HG03103 (cell line): ENCODE data around the gene CLTB.

Experiments
- ATAC-seq: cut with Tn5 transposase; IDR thresholded peaks from one replicate; pipeline ENCODE4 v1.9.1; 2021; ENCODE audit warnings: low read depth; ENCODE audit not compliant: unreplicated experiment

Gene CLTB

DNA sequence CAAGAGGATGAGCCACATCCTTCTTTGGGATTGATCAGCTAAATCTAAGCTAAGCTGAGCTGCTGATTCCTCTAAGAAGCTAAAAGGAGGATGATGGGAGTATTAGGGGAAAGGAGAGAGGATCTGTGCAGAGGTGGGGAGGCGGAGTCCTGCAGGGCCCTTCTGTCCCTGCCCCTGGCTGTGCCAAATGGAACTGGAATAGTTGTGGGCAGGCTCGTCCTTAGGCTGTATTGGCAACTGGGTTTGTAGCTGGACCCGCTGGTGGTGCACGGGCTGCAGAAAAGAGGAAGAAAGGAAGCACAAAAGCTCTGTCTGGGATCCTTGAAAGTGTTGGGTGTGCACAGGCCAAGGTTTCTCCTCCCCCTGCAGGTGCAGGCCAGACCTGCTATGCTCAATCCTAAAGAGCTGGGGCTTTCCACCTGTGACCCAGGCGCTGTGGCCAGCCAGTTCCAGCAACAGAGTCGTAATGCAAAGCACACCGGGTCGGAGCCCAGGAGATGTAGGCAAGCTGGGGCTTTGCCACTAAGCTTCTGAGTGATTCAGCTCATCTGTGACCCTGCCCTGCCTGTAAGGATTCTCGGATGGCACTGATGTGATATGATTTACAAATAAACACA is 9.8 kb downstream of the CLTB start:
- no peak for ATAC-seq

DNA sequence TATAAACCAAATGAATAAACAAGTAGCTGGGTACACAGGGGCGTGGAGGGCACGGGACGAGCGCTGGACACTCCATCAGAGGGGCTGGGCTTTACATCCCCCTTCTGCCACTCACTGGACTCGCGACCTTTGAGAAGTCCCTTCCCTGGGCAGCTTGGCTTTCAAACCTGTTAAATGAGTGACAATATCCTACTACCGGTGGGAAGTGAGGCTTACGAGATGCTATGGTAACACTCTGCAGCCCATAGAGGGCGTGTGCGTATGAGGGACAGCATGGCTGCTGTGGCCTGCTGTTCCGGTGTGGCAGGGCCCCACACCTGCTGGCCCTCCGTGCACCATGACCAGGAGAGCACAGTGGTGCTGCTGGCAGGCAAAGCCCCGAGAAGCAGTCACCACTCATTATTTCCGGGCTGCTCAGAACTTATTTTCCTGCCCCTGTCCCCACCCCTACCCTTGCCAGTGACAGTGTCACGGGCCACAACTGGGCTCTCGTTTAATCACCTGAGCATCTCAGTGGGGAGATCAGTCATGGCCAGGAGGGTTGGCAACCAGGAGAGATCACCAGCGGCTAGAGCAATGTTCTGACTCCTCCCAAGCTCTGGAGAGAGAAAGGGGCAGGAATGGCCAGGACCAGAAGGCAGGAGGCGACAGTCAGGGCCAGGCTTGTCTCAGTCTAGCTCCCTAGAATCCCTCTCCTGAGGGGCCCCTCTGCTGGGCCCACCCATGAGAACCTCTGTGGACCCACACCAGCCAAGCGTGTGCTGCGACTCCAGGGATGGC is 10.5 kb downstream of the CLTB start:
- ATAC-seq = no peak

DNA sequence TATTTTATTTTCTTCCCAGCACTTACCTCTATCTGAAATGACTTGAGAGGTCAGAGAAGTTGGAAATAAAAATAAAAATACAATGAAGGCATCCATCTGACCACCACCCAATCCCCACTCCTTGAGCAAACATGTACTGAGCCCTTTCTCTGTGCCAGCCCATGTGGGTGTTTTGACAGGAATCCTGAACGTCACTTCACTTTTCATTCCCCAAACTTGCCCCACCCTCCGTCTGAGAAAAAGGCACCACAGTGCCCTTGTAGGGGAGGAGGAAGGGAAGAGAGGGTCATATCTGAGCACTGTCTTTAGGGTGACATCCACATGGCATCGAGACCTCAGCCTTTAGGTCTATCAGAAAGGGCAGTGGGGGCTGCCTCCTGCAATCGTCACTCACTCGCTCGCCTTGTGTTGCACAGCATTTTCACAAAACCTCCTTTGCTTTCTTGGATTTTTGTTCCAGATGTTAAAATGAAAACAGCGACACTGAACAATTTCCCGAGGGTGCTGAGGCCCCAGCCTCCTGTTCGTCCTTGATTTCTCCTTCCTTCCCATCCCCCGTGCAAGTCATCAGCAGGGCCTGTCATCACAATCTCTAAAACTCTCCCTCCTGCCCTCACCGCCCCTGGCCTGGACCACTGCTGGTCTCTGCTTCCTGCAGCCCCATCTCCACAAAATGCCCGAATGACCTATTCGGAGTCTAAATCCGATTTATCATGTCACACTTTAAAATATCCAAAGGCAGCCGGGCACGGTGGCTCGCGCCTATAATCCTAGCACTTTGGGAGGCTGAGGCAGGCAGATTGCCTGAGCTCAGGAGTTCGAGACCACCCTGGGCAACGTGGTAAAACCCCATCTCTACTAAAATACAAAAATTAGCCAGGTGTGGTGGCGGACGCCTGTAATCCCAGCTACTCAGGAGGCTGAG is 14.8 kb downstream of the CLTB start:
- no peak for ATAC-seq

DNA sequence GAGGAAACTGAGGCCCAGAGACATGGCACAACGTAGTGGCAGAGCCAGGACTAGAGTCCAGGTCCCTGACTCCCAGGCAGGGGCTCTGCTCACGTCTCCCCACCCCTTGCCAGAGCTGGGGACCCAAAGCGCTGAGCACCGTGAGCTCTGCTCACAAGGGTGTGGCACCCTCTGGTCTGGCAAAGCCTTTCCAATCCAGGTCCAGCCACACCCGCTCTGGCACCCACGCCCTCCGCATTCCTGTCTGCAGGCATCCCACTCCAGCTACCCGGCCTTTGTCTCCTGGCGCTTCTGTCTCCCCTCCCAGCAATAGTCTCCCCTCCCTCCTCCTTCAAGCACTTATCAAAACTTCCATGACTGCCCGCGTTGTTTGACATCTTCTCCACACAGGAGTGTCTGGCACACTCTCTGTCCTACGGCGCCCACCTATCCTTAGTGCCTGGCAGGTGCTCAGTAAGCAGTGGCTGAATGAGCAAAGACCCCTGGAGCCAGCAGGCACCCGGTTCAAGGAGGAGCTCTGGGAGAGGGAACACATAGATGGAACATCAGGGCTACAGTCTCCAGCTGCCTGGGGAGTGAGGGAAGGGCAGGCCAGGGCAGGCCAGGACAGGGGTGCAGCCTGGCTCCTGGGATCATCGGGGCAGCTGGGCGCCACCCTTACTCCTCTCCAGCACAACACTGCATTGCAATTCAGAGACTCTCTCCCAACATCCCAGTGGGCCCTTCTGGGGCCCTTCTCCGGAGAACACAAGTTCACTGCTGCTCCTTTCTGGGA is 15.8 kb downstream of the CLTB start:
- no peak for ATAC-seq

DNA sequence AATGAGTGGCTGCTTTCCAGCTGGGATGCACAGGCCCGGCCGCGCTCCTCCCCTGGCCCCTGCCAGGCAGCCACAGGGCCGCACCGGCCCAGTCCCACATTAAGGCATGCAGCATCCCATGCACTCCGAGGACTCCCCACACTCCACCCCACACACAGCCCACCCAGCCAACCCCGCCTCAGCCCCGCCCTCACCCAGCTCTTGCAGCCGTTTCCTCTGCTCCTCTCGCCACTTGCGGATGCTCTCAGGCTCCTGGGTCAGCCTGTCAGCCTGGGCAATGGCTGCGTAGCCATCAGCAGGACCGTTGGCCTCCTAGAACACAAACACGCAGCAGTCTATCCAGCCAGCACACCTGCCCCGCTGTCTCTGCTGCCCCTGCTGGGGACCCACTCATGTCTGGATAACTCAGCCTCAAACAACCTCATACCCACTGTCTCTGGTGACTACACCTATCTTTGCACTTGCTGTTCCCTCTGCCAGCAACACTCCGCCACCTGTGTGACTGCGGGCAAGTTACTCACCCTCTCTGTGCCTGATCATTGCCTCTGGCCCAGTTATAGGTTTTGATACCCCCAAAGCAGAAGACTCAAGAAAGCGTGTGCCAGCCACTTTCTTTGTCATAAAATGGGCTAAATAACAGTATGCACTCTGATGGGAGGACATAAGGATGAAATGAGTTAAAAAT is 18.5 kb downstream of the CLTB start:
- no peak for ATAC-seq

DNA sequence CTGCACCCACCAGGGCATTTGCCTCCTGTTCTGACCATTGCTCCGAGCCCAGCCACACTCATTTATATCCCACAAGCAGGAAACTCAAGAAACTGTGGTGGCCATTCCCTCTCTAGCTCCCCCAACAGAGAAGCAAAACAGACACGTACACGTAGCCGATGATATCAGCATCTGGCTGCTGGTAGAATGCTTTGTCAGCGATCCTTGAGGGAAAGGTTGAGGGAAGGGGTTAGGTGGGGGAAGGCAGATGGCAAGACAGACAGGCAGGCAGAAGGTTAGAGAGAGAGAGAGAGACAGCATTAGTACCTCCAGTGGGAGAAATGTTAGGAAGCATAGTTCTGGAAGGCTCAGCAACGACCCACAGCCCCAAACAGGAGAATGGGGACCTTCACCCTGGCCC is 20.0 kb downstream of the CLTB start:
- no peak for ATAC-seq

DNA sequence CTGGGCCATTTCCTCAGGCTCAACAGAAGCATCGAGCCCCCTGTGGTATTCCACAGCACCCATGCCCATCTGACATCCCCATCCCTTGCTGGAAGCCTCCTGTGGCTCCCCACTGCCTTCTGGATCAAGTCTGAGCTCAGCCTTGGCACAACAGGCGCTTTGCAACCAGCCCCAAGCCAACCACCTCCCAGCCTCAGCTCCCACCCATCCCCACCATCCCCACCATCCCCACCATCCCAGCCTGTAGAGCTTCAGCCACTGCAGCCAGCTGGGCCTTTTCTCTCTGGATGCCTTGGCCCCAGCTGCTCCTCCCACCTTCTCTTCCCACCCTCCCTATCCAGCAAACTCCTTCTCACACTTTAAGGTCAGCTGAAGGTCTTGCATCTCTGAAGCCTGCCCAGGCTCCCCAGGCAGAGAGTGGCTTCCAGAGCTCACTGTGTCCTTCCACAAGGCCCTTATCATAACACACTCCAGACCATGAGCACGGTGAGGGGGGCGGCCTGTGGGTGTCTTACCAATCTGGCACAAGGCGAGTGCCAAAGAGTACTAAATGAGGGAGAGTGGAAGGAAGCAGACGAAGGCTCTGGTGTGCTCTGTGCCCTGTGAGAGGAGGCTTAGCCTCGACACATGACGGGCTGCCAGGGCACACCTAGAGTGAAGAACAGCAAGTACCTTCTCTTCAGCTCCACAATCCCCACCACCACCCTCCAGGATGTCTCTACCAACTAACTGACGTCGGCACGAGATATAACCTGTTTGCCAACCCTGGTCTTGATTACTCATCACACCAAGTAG is 21.3 kb downstream of the CLTB start:
- ATAC-seq = no peak

DNA sequence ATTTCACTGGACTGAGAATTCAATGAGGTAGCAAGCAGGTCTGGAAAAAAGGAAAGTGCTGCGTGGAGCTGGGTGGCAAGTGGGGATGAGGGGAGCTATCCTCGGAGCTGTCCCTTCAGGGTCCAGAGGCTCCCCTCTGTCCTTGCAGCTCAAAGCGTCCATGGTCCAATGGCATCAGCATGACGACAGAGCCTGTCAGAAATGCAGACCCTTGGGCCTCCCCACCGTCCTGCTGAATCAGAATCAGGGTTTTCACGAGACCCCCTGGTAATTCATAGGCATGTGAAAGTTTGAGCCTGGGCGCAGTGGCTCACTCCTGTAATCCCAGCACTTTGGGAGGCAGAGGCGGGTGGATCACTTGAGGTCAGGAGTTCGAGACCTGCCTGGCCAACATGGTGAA is 22.2 kb downstream of the CLTB start:
- no peak for ATAC-seq

DNA sequence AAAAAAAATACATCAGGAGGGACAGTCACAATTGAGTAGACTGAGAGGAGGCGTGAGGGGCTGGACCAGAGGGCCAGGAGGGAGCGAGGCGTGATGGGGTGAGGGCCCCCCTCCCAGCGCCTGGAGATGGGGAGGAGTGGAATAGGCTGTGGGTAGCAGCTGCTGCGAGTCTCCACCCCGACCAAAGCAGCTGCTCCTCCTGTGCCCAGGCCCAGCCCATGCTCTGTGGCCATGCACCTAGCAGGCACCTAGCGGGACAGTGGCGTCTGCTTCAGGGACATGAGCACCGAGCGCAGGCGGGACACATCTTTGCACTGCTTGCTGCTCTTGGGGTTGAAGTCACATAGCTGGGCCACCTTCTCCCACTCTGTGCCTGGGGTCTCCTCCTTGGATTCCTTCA is 23.8 kb downstream of the CLTB start:
- no peak for ATAC-seq

DNA sequence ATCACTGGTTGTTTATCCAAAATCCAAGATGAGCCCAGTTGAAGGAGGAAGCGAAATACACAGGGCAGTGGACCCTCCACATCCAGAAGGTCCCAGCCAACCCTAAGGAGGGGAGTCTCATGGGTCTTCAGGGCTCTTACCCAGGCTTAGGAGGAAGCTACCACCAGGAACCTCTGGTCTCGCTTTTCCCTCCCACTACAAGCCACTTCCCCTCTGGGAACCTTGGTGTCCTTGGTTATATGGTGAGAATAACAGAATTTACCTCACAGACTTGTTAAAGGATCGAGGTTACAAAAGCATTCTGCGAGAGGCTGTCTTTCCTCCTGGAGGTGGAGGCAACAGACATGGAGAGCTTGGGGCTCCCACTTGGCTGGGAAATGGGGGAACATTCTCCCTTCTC is 24.3 kb downstream of the CLTB start:
- no peak for ATAC-seq

DNA sequence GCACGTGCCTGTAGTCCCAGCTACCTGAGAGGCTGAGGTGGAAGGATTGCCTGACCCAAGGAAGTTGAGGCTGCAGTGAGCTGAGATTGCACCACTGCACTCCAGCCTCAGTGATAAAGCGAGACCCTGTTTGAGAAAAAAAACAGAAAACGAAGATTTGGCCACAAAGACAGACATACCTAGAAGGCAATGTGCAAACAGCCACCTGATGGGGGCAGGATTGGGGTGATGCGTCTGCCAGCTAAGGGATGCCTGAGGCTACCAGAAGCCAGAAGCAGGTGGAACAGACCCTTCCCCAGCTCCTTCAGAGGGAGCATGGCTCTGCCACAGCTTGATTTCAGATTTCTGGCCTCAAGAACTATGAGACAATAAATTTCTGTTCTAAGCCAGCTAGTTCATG is 24.9 kb downstream of the CLTB start:
- ATAC-seq = no peak

DNA sequence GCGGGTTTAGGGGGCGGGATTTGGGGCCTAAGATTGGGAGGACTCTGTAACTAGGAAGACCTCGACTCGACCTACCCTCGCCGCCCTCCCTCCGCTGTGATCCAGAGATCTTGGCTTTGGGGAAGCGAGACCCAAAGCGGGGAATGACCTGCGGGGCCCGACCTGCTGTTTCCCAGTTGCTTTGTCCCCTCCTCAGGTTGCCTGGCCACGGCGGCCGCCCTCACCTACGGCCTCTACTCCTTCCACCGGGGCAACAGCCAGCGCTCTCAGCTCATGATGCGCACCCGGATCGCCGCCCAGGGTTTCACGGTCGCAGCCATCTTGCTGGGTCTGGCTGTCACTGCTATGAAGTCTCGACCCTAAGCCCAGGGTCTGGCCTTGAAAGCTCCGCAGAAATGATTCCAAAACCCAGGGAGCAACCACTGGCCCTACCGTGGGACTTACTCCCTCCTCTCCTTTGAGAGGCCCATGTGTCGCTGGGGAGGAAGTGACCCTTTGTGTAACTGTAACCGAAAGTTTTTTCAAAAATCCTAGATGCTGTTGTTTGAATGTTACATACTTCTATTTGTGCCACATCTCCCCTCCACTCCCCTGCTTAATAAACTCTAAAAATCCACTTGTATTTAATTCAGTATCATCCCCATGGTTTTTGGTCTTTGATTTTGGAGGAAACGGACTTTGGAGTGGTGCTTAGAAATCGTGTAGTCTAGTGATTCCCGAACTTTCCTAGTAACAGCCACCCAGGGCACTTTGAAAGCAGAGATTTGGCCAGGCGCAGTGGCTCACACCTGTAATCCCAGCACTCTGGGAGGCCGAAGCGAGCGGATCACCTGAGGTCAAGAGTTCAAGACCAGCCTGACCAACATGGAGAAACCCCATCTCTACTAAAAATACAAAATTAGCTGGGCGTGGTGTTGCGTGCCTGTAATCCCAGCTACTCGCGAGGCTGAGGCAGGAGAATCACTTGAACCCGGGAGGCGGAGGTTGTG is 26.9 kb downstream of the CLTB start:
- peak; percentile 18 for ATAC-seq

DNA sequence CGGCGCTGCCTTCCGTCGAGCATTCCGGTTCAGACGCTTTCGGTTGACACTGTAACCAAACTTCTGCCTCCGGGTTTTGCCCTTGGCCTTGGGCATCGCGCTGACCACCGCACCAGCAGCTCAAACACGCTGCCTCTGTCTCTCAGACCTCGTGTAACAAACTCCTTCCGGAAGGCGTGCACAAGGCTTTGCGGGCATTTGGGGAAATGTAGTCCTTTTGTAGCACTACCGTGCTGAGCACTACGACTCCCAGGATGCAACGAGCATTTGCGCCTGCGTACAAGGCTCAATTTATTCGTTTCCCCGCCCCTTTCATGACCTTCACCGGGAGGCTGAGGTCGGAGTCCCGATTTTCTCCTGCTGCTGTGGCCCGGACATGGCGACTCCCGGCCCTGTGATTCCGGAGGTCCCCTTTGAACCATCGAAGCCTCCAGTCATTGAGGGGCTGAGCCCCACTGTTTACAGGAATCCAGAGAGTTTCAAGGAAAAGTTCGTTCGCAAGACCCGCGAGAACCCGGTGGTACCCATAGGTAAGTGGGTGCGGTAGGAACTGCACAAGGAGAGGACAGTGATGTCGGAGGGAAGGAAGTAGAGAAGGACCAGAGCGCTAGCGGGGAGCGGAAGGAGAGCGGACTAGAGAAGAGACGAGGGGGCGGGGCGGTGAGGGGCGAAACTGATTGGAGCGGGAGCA is 27.8 kb downstream of the CLTB start, which contains the start of the genes HIGD2A and NOP16:
HIGD2A (plus strand) TSS at position 308 of the 691 bp plus-strand sequence; CDS start at position 377, 69 bp downstream.
NOP16 (minus strand) TSS at position 155 of the 691 bp plus-strand sequence; CDS start at position 96, 59 bp downstream.
- peak; percentile 82 for ATAC-seq

DNA sequence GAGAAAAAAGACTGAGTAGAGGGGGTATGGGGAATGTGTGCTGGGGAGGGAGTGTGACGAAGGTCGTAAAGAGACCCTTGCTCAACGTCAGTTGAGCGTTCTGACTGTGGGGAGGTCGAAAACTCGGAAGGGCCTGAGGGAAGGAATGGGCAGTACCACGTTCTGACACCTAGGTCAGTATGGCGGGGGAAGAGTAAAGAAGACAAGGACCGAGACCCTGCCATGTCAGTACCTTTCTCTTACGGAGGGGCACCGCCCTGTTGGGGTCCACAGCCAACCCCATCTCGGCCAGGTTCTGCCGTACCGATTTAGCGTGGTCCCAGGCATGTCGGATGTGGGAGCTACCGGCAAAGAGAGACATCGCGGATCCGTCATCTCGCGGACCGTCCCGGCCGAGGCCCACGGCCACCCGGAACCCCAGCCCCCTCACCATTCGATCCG is 28.3 kb downstream of the CLTB start:
- ATAC-seq = no peak

DNA sequence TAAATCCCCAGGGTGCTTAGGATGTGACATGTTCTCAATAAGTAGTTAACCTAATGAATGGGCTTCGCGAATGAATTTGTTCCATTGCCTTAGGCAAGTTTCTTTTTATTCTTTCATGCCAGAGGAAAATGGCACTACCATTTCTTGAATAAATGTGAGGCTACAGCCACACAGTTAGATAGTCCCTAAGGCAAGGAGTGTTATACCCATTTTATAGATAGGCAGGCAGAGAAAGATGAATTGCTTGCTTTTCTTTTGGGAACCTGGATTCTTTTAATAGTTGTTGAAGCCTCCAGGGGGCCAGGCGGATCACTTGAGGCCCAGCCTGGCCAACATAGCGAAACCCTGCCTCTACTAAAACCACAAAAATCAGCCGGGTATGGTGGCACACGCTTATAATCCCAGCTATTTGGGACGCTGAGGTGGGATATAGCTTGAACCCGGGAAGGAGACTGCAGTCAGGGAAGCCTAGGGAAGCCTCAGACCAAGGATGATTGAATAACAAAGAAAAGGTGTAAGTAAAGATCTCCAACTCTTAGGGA is 28.9 kb downstream of the CLTB start:
- no peak for ATAC-seq

DNA sequence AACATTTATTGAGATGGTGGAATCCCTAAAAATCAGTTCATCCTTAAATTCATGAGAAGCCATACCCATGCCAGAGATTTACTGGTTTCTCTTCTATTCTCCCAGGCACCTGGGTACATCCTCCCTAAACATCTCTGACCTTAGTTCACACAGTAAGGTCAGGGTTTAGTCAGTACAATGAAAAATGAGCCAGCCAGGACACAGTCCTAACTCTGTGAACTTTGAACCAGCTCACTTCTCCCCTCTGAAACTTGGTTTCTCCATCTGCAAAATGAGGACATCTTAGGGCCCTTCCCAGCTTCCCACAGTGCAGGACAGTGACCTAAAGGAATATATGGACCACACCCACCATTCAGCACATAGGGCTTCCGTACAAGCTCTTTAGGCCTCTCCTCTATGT is 29.8 kb downstream of the CLTB start:
- no peak for ATAC-seq

DNA sequence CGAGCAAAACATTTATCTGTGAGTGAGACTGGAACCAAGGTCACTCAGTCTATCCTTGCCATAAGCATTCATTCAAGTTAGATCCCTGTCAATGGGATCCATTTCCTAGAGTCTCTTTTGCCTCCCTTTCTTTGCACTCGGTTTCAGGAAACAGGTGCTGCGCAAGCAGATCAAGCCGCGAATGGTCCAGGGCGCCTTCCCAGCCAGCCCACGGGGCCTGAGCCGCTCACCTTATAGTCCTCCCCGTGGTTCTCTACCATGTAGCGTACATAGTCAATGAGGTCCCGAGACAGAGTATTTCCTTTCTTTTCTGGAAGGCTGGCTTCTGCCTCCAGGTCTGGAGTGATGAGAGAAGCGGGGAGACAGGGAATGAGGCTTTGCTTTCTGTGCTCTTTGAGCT is 31.3 kb downstream of the CLTB start:
- ATAC-seq = no peak
